ENCODE data around the gene IGF1.

The IGF1 gene

GRCh38 chr12:102481705-102482425 is 1.5 kb upstream of the IGF1 start:
- no peak for TF ChIP-seq EZH2phosphoT487 (IDR thresholded peaks at IDR 0.05; ENCODE audit: borderline replicate concordance)
- TF ChIP-seq CTCF (conservative IDR thresholded peaks at IDR 0.05; ENCODE audit: low read length): no peak
- Histone ChIP-seq H3K27me3 (ENCODE audit: insufficient read depth, low read length, poor library complexity, severe bottlenecking) (no peaks in the 10 kb centered on the region), H3F3A (ENCODE audit: low read depth) (no peaks in the 10 kb centered on the region), H3K79me2 (ENCODE audit: insufficient read depth, low read length) (no peaks in the 10 kb centered on the region), H4K20me1 (ENCODE audit: insufficient read depth, low read length, poor library complexity, severe bottlenecking) (no peaks in the 10 kb centered on the region), H3K4me1 (ENCODE audit: insufficient read depth, low read length, poor library complexity, severe bottlenecking) (peaks cover 23% of the 10 kb centered on the region), H2AFZ (ENCODE audit: low read length) (no peak overlapping the region), H3K4me3 (ENCODE audit: low read length, poor library complexity, severe bottlenecking) (no peak overlapping the region), H3K9me3 (ENCODE audit: insufficient read depth, low read depth, low read length) (no peaks in the 10 kb centered on the region), H3K4me2 (ENCODE audit: low read depth, low read length, poor library complexity, severe bottlenecking) (no peak overlapping the region), H3K9me2 (replicated peaks; ENCODE audit: low read depth, low read length) (no peaks in the 10 kb centered on the region), H3K9ac (ENCODE audit: low read depth, low read length, poor library complexity, severe bottlenecking) (no peak overlapping the region), H3K36me3 (ENCODE audit: insufficient read depth, low read length) (no peaks in the 10 kb centered on the region)

DNA sequence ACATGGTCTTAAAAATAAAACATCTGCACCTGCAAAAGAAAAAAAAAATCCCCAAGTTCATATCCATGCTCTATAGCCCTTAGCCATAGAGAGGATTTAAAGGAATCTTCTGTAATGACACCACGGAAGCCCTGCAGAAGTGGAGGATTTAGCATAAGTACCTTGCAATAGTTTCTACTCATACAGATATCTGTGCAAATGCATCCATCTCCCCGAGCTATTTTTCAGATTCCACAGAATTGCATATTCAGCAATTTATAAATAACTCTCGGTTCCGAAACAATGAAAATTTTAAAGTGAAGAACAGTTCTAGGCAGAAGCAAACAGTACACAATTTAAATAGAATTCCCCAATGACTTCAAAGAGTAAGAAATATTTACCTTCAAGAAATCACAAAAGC is 424 bp downstream of the IGF1 start:
- Histone ChIP-seq H3K36me3 (ENCODE audit: insufficient read depth, low read length) (no peaks in the 10 kb centered on the region), H3K4me2 (ENCODE audit: low read depth, low read length, poor library complexity, severe bottlenecking) (peak overlapping the region; percentile 75), H3K4me3 (ENCODE audit: low read length, poor library complexity, severe bottlenecking) (peak overlapping the region; percentile 47), H3F3A (ENCODE audit: low read depth) (no peaks in the 10 kb centered on the region), H3K79me2 (ENCODE audit: insufficient read depth, low read length) (no peaks in the 10 kb centered on the region), H2AFZ (ENCODE audit: low read length) (no peak overlapping the region), H3K9ac (ENCODE audit: low read depth, low read length, poor library complexity, severe bottlenecking) (no peak overlapping the region), H4K20me1 (ENCODE audit: insufficient read depth, low read length, poor library complexity, severe bottlenecking) (no peaks in the 10 kb centered on the region), H3K9me2 (replicated peaks; ENCODE audit: low read depth, low read length) (no peaks in the 10 kb centered on the region), H3K27me3 (ENCODE audit: insufficient read depth, low read length, poor library complexity, severe bottlenecking) (no peaks in the 10 kb centered on the region), H3K9me3 (ENCODE audit: insufficient read depth, low read depth, low read length) (no peaks in the 10 kb centered on the region), H3K4me1 (ENCODE audit: insufficient read depth, low read length, poor library complexity, severe bottlenecking) (peaks cover 23% of the 10 kb centered on the region)
- TF ChIP-seq CTCF (conservative IDR thresholded peaks at IDR 0.05; ENCODE audit: low read length) (no peak), EZH2phosphoT487 (IDR thresholded peaks at IDR 0.05; ENCODE audit: borderline replicate concordance) (no peak)

GRCh38 chr12:102479099-102479885 is 1.1 kb downstream of the IGF1 start:
- H3K9ac ChIP-seq (ENCODE audit: low read depth, low read length, poor library complexity, severe bottlenecking): no peak overlapping the region
- peaks cover 23% of the 10 kb centered on the region for H3K4me1 ChIP-seq (ENCODE audit: insufficient read depth, low read length, poor library complexity, severe bottlenecking)
- no peaks in the 10 kb centered on the region for H3K9me3 ChIP-seq (ENCODE audit: insufficient read depth, low read depth, low read length)
- H3K36me3 ChIP-seq (ENCODE audit: insufficient read depth, low read length): no peaks in the 10 kb centered on the region
- peak overlapping the region; percentile 75 for H3K4me2 ChIP-seq (ENCODE audit: low read depth, low read length, poor library complexity, severe bottlenecking)
- H3F3A ChIP-seq (ENCODE audit: low read depth): no peaks in the 10 kb centered on the region
- peak overlapping the region; percentile 47 for H3K4me3 ChIP-seq (ENCODE audit: low read length, poor library complexity, severe bottlenecking)
- no peaks in the 10 kb centered on the region for H3K27me3 ChIP-seq (ENCODE audit: insufficient read depth, low read length, poor library complexity, severe bottlenecking)
- H2AFZ ChIP-seq (ENCODE audit: low read length): peak overlapping the region; percentile 35; the same call in 1 of the 2 replicates
- H3K79me2 ChIP-seq (ENCODE audit: insufficient read depth, low read length): no peaks in the 10 kb centered on the region
- no peak for TF ChIP-seq CTCF (conservative IDR thresholded peaks at IDR 0.05; ENCODE audit: low read length)
- TF ChIP-seq EZH2phosphoT487 (IDR thresholded peaks at IDR 0.05; ENCODE audit: borderline replicate concordance): no peak
- H3K9me2 ChIP-seq (replicated peaks; ENCODE audit: low read depth, low read length): no peaks in the 10 kb centered on the region
- H4K20me1 ChIP-seq (ENCODE audit: insufficient read depth, low read length, poor library complexity, severe bottlenecking): no peaks in the 10 kb centered on the region
